K562 (cell line): ENCODE results near the gene MAP3K2. TPM values are rescaled to one million over a fixed set of nuclear protein-coding genes. Genes with fewer than 3 reads are reported as not detected.
A peak's percentile ranks its signal among the peaks of the same experiment; 100 is the strongest.

Experiments
- ATAC-seq: fragments of 200-7000 bp; cut with Tn5 transposase; 3 replicates; pipeline ENCODE4 v1.9.1; 2020; ENCODE audit warnings: moderate library complexity
- BruUV-seq: library from RNA; stranded (reverse); fragments of 400-500 nt; replicated peaks from 2 replicates; lab custom pipeline; 2021; lab: Mats Ljungman, UMichigan
- CTCF ChIA-PET: fragments of 300-600 bp; formaldehyde crosslinking; extraction: SDS; loops from one replicate; lab custom pipeline; 2021; ENCODE audit warnings: low intra/inter-chr PET ratio; lab: Yijun Ruan, JAX
- POLR2A ChIA-PET: fragments of 300-600, 350-650 bp; sonication (Branson Sonifier 250); formaldehyde crosslinking; extraction: SDS; loops from one replicate; lab custom pipeline; 2021; ENCODE audit warnings: antibody characterized with exemption, inconsistent platforms; lab: Yijun Ruan, JAX
- DNase-seq, 4 experiments: peaks; one replicate each; pipeline versions ENCODE4 v3.0.0 to v3.0.0-alpha.2; 2011 to 2018; ENCODE audit warnings: low spot score in 3 of 4, mixed read lengths in 3 of 4; ENCODE audit errors: extremely low read depth in 1 of 4
- FAIRE-seq: peaks from 2 replicates; lab custom pipeline; 2011; peaks lifted over from hg19 to GRCh38; lab: Jason Lieb, UNC
- H2AFZ ChIP-seq: 2 replicates; pipeline ENCODE4 v1.6.0; 2011; ENCODE audit warnings: low read depth, low read length, control low read depth, inconsistent platforms
- H3K27ac ChIP-seq: fragments of 200-600 bp; 3 replicates; pipeline ENCODE4 v1.8.0; 2011; ENCODE audit warnings: low read depth, mild to moderate bottlenecking, control low read depth, inconsistent platforms, low read length, moderate library complexity, mixed read lengths; ENCODE audit errors: extremely low read depth
- H3K27me3 ChIP-seq, 2 experiments: fragments of 300-600 bp in 1 of 2; 2 replicates in 1 of 2; 3 replicates in 1 of 2; pipeline versions ENCODE4 v1.6.0 to v1.8.0; 2011; ENCODE audit warnings: inconsistent platforms in 2 of 2, low read length in 2 of 2, mild to moderate bottlenecking in 1 of 2, mixed read lengths in 1 of 2, moderate library complexity in 1 of 2; ENCODE audit not compliant: control insufficient read depth in 2 of 2, insufficient read depth in 2 of 2
- H3K36me3 ChIP-seq: fragments of 300-600 bp; 3 replicates; pipeline ENCODE4 v1.8.0; 2011; ENCODE audit warnings: mild to moderate bottlenecking, low read length, inconsistent platforms; ENCODE audit not compliant: control insufficient read depth, insufficient read depth
- H3K4me1 ChIP-seq, 2 experiments: fragments of 200-600 bp in 1 of 2; replicated peaks in 1 of 2; 2 replicates in 1 of 2; 3 replicates in 1 of 2; pipeline versions ENCODE4 v1.5.1 to v1.8.0; 2011; ENCODE audit warnings: inconsistent platforms in 2 of 2, low read length in 2 of 2, mild to moderate bottlenecking in 1 of 2, mixed read lengths in 1 of 2, moderate library complexity in 1 of 2; ENCODE audit not compliant: control insufficient read depth in 2 of 2, insufficient read depth in 2 of 2
- H3K4me2 ChIP-seq: 2 replicates; pipeline ENCODE4 v1.6.1; 2011; ENCODE audit warnings: low read length, control low read depth, inconsistent platforms, mixed read lengths; ENCODE audit not compliant: insufficient read depth
- H3K4me3 ChIP-seq: fragments of 200-600 bp; sonication (generic), shearing (Covaris generic); 2 replicates; pipeline ENCODE4 v1.5.1; 2016; ENCODE audit warnings: control low read depth, inconsistent platforms
- H3K79me2 ChIP-seq: fragments of 200-600 bp; 3 replicates; pipeline ENCODE4 v1.8.0; 2011; ENCODE audit warnings: low read length, inconsistent platforms; ENCODE audit not compliant: control insufficient read depth, insufficient read depth
- H3K9ac ChIP-seq, 2 experiments: 2 replicates each; pipeline versions ENCODE4 v1.6.0 to v1.6.1; 2011; ENCODE audit warnings: low read depth in 2 of 2, low read length in 2 of 2, control low read depth in 1 of 2, inconsistent platforms in 1 of 2, mild to moderate bottlenecking in 1 of 2, mixed read lengths in 1 of 2; ENCODE audit not compliant: insufficient read depth in 1 of 2
- H3K9me1 ChIP-seq: one replicate; pipeline ENCODE4 v1.6.0; 2011; ENCODE audit warnings: inconsistent platforms, mild to moderate bottlenecking, low read length, moderate library complexity; ENCODE audit not compliant: control insufficient read depth, insufficient read depth
- H3K9me3 ChIP-seq: replicated peaks from 2 replicates; pipeline ENCODE4 v1.5.1; 2011; ENCODE audit warnings: low read depth, low read length, inconsistent platforms; ENCODE audit not compliant: control insufficient read depth, insufficient read depth
- H4K20me1 ChIP-seq: replicated peaks from 2 replicates; pipeline ENCODE4 v1.6.1; 2011; ENCODE audit warnings: low read length, inconsistent platforms, mixed read lengths; ENCODE audit not compliant: control insufficient read depth, insufficient read depth
- ELK3 ChIP-seq: fragments of 450-650 bp; formaldehyde crosslinking; IDR thresholded peaks from 2 replicates; pipeline ENCODE4 v1.4.0; 2020; ENCODE audit warnings: mild to moderate bottlenecking
- FOXA3 ChIP-seq, 2 experiments: fragments of 450-650 bp in 1 of 2; sonication (generic) in 1 of 2; formaldehyde crosslinking; IDR thresholded peaks in 1 of 2; conservative IDR thresholded peaks in 1 of 2; 2 replicates each; pipeline versions ENCODE4 v1.4.0 to v1.8.0; 2020 to 2022; ENCODE audit warnings: mild to moderate bottlenecking in 2 of 2, missing genetic modification reagents in 1 of 2
- L3MBTL2 ChIP-seq: fragments of 450-650 bp; IDR thresholded peaks from 2 replicates; pipeline ENCODE4 v1.6.1; 2016; ENCODE audit warnings: mild to moderate bottlenecking, moderate library complexity
- NR0B1 ChIP-seq: fragments of 450-650 bp; IDR thresholded peaks from one replicate; pipeline ENCODE4 v1.6.1; 2018; ENCODE audit warnings: mild to moderate bottlenecking, moderate library complexity; ENCODE audit not compliant: partially characterized antibody
- NR2C2 ChIP-seq, 2 experiments: fragments of 200-800 bp in 1 of 2; sonication (Bioruptor generic) in 1 of 2; sonication (generic) in 1 of 2; formaldehyde crosslinking in 1 of 2; IDR thresholded peaks; 2 replicates each; pipeline versions ENCODE4 v1.6.1 to v1.8.0; 2016 to 2022; ENCODE audit warnings: mild to moderate bottlenecking in 1 of 2, missing compliant biosample characterization in 1 of 2, missing genetic modification characterization in 1 of 2, missing genetic modification reagents in 1 of 2
- PHTF2 ChIP-seq: fragments of 250-450 bp; sonication (Bioruptor Pico); IDR thresholded peaks from 2 replicates; pipeline ENCODE4 v1.5.0; 2021; ENCODE audit warnings: mild to moderate bottlenecking
- PKNOX1 ChIP-seq: fragments of 450-650 bp; IDR thresholded peaks from 2 replicates; pipeline ENCODE4 v1.6.1; 2016
- RHOXF2B ChIP-seq: fragments of 250-450 bp; sonication (Bioruptor Pico); conservative IDR thresholded peaks from 2 replicates; pipeline ENCODE4 v1.5.1; 2021
- SMARCA5 ChIP-seq: fragments of 450-650 bp; IDR thresholded peaks from 2 replicates; pipeline ENCODE4 v1.6.1; 2016
- TFAM ChIP-seq: fragments of 250-450 bp; sonication (Bioruptor Pico); conservative IDR thresholded peaks from 2 replicates; pipeline ENCODE4 v1.5.0; 2021; ENCODE audit warnings: mild to moderate bottlenecking, moderate library complexity
- WGBS: fragments of 100-300 bp; shearing (Covaris generic); methylation state at CpG from one replicate; pipeline ENCODE4 v1.1.6; 2016; ENCODE audit warnings: low coverage, mixed read lengths; ENCODE audit not compliant: insufficient coverage; ENCODE audit errors: missing lambda C conversion rate; 5-methylcytosine and 5-hydroxymethylcytosine counted together
- in situ Hi-C: fragments of 300-500 bp; cut with MboI; formaldehyde crosslinking; loops from 4 replicates; pipeline ENCODE4 v1.15.0; 2018; ENCODE audit warnings: inconsistent platforms, mixed read lengths
- intact Hi-C: fragments of 100-400 bp; cut with micrococcal nuclease; formaldehyde crosslinking; loops from 2 replicates; pipeline ENCODE4 v1.14.2; 2022
- polyA plus RNA-seq, 8 experiments: library from polyadenylated mRNA; depleted of rRNA in 4 of 8; stranded (reverse) in 5 of 8; unstranded in 3 of 8; fragments of >200 nt; fragmentation: Nextera tagmentation in 2 of 8; fragmentation: Illumina TruSeq in 1 of 8; extraction: Ambion mirVana in 2 of 8; extraction: Trizol in 1 of 8; gene quantifications; 2 replicates each; pipeline versions ENCODE4 v1.2.1 to v1.2.3, GENCODE V29; 2011 to 2014; ENCODE audit warnings: inconsistent platforms in 1 of 8, missing spikeins in 1 of 8
- total RNA-seq, 7 experiments: library from RNA; depleted of rRNA in 6 of 7; stranded (reverse); fragments of >200 nt in 6 of 7; fragmentation: Illumina TruSeq in 2 of 7; extraction: Trizol in 2 of 7; gene quantifications; 2 replicates each; pipeline versions ENCODE4 v1.2.1 to v1.2.3, GENCODE V29; 2011 to 2021; ENCODE audit warnings: low replicate concordance in 1 of 7

Gene MAP3K2
- total and polyA plus RNA-seq, 9 of the 15 experiments (the other 6 are each of a cell fraction or from before 2014, with no cell fraction given), result 1.2 to 14.2 (median 5.7) TPM

GRCh38 chr2:127411653-127412369 lies 24.0 kb upstream of the MAP3K2 start (continued):
- no peak for TF ChIP-seq NR0B1
- no peak for TF ChIP-seq FOXA3 (CRISPR knock-in tag; conservative IDR thresholded peaks at IDR 0.05 in 1 of 2, IDR thresholded peaks at IDR 0.05 in 1 of 2)
- no peak for TF ChIP-seq PHTF2 (CRISPR knock-in tag)
- TF ChIP-seq TFAM (CRISPR knock-in tag), result no peak
- TF ChIP-seq, all 486 proteins: peak for 4

GRCh38 chr2:127410871-127411652 lies 23.3 kb upstream of the MAP3K2 start:
- in situ Hi-C loops, result no loop called here
- TF ChIP-seq RHOXF2B (CRISPR knock-in tag) (no peak), ELK3 (CRISPR knock-in tag) (no peak), NR2C2 (CRISPR knock-in tag; IDR thresholded peaks at IDR 0.05) (no peak), NR2C2 (tag; IDR thresholded peaks at IDR 0.05) (no peak), SMARCA5 (no peak), L3MBTL2 (0 out of 2 replicates have a peak, but pooled peaks have one; percentile 17), PKNOX1 (no peak)

More at GRCh38 chr2:127410871-127411652, 23.3 kb upstream of the MAP3K2 start:
- H3K4me2 ChIP-seq, result no peak overlapping the region
- H3K9me3 ChIP-seq, result no peaks in the 10 kb centered on the region; the same call in 1 of the 2 replicates
- WGBS, result 26% methylated on average over 6 of the region's 6 CpGs
- BruUV-seq, result no TSS peak
- no peaks in the 10 kb centered on the region for H4K20me1 ChIP-seq
- no peaks in the 10 kb centered on the region for H3K27me3 ChIP-seq
- H3K79me2 ChIP-seq, result no peaks in the 10 kb centered on the region
- no peaks in the 10 kb centered on the region for H3K9me1 ChIP-seq
- ATAC-seq, result no peak
- DNase-seq, result no peak
- no peak for FAIRE-seq
- H2AFZ ChIP-seq, result peak overlapping the region; percentile 67
- no peak overlapping the region for H3K9ac ChIP-seq
- ChIA-PET POLR2A (interaction anchor here (1.4 kb wide), 1 partner anchor 9 kb away, joined by 5 read pairs; no protein-coding TSS in a partner anchor), CTCF (no interaction called here)
- no peak overlapping the region for H3K4me3 ChIP-seq
- intact Hi-C loops, result no loop called here
- H3K4me1 ChIP-seq, result peaks cover 24 to 27% of the 10 kb centered on the region in 2 experiments
- H3K36me3 ChIP-seq, result no peaks in the 10 kb centered on the region
- H3K27ac ChIP-seq, result no peak overlapping the region
